Effector memory CD4-positive, alpha-beta T cell (primary cell): ENCODE measurements around the gene PITPNM3.

Source experiments
- DNase-seq, 3 donors: peaks; one replicate each; pipeline ENCODE4 v3.0.0-alpha.2; 2020
- H3K27ac ChIP-seq: 2 replicates; pipeline ENCODE4 v1.7.0; 2013; ENCODE audit warnings: mild to moderate bottlenecking, low read length, moderate library complexity; ENCODE audit not compliant: insufficient read depth, poor library complexity, severe bottlenecking
- H3K27me3 ChIP-seq: replicated peaks from 2 replicates; pipeline ENCODE4 v1.7.0; 2013; ENCODE audit warnings: mild to moderate bottlenecking, low read length; ENCODE audit not compliant: insufficient read depth, control insufficient read depth, poor library complexity, severe bottlenecking
- H3K36me3 ChIP-seq: 2 replicates; pipeline ENCODE4 v1.7.0; 2013; ENCODE audit warnings: mild to moderate bottlenecking, low read length, moderate library complexity; ENCODE audit not compliant: control insufficient read depth, insufficient read depth
- H3K4me1 ChIP-seq: 2 replicates; pipeline ENCODE4 v1.7.0; 2013; ENCODE audit warnings: low read length, mild to moderate bottlenecking; ENCODE audit not compliant: control insufficient read depth, insufficient read depth, poor library complexity, severe bottlenecking
- H3K4me3 ChIP-seq: 2 replicates; pipeline ENCODE4 v1.7.0; 2013; ENCODE audit warnings: low read length, low read depth, mild to moderate bottlenecking; ENCODE audit not compliant: insufficient read depth, poor library complexity, severe bottlenecking
- H3K9me3 ChIP-seq: 2 replicates; pipeline ENCODE4 v1.7.0; 2013; ENCODE audit warnings: mild to moderate bottlenecking, low read length, moderate library complexity; ENCODE audit not compliant: control insufficient read depth

Gene PITPNM3

GRCh38 chr17:6567528-6568183 lies 11.3 kb upstream of the PITPNM3 start:
- no peak overlapping the region for H3K4me3 ChIP-seq
- H3K27me3 ChIP-seq = peaks cover 6% of the 10 kb centered on the region
- H3K9me3 ChIP-seq = no peaks in the 10 kb centered on the region
- no peaks in the 10 kb centered on the region for H3K4me1 ChIP-seq
- no peak for DNase-seq
- H3K36me3 ChIP-seq = no peaks in the 10 kb centered on the region
- H3K27ac ChIP-seq = no peak overlapping the region

- no peaks in the 10 kb centered on the region for H3K36me3 ChIP-seq
- H3K27ac ChIP-seq = no peak overlapping the region
- peaks cover 24% of the 10 kb centered on the region for H3K27me3 ChIP-seq
- H3K4me1 ChIP-seq = peaks cover 3% of the 10 kb centered on the region
- no peak for DNase-seq
- no peaks in the 10 kb centered on the region for H3K9me3 ChIP-seq
- no peak overlapping the region for H3K4me3 ChIP-seq
These were observed 5.1 kb upstream of the PITPNM3 start for GRCh38 chr17:6561446-6561845.

GRCh38 chr17:6560496-6560895 lies 4.1 kb upstream of the PITPNM3 start:
- Histone ChIP-seq H3K4me1 (peaks cover 7% of the 10 kb centered on the region), H3K9me3 (no peaks in the 10 kb centered on the region), H3K27ac (no peak overlapping the region), H3K36me3 (no peaks in the 10 kb centered on the region), H3K4me3 (no peak overlapping the region), H3K27me3 (peaks cover 29% of the 10 kb centered on the region)
- no peak for DNase-seq

- Histone ChIP-seq H3K27ac (no peak overlapping the region), H3K27me3 (peaks cover 34% of the 10 kb centered on the region), H3K9me3 (no peaks in the 10 kb centered on the region), H3K36me3 (no peaks in the 10 kb centered on the region), H3K4me3 (no peak overlapping the region), H3K4me1 (peaks cover 12% of the 10 kb centered on the region)
- DNase-seq = no peak
These were observed 3.4 kb upstream of the PITPNM3 start for GRCh38 chr17:6559753-6560215.

GRCh38 chr17:6558932-6559752 lies 2.8 kb upstream of the PITPNM3 start:
- Histone ChIP-seq H3K27me3 (peaks cover 32% of the 10 kb centered on the region), H3K4me3 (no peak overlapping the region)
- DNase-seq = no peak

GRCh38 chr17:6558276-6558675 lies 1.9 kb upstream of the PITPNM3 start:
- no peak for DNase-seq
- Histone ChIP-seq H3K27me3 (peaks cover 32% of the 10 kb centered on the region), H3K9me3 (no peaks in the 10 kb centered on the region), H3K4me3 (no peak overlapping the region), H3K4me1 (peaks cover 12% of the 10 kb centered on the region), H3K27ac (no peak overlapping the region), H3K36me3 (no peaks in the 10 kb centered on the region)

More at GRCh38 chr17:6558932-6559752, 2.8 kb upstream of the PITPNM3 start:
- no peaks in the 10 kb centered on the region for H3K9me3 ChIP-seq
- H3K36me3 ChIP-seq = no peaks in the 10 kb centered on the region
- H3K4me1 ChIP-seq = peaks cover 12% of the 10 kb centered on the region
- H3K27ac ChIP-seq = no peak overlapping the region

- DNase-seq = no peak
- Histone ChIP-seq H3K9me3 (no peaks in the 10 kb centered on the region), H3K4me1 (peaks cover 12% of the 10 kb centered on the region), H3K4me3 (peak overlapping the region; percentile 4), H3K36me3 (no peaks in the 10 kb centered on the region), H3K27me3 (peaks cover 32% of the 10 kb centered on the region), H3K27ac (no peak overlapping the region)
These were observed 684 bp upstream of the PITPNM3 start for GRCh38 chr17:6557040-6557438.

GRCh38 chr17:6555331-6556120 lies 829 bp downstream of the PITPNM3 start:
- H3K4me1 ChIP-seq = peaks cover 12% of the 10 kb centered on the region
- DNase-seq = no peak
- H3K4me3 ChIP-seq = peak overlapping the region; percentile 45
- H3K27ac ChIP-seq = no peak overlapping the region
- peaks cover 28% of the 10 kb centered on the region for H3K27me3 ChIP-seq
- no peaks in the 10 kb centered on the region for H3K9me3 ChIP-seq
- no peaks in the 10 kb centered on the region for H3K36me3 ChIP-seq

- H3K4me3 ChIP-seq = no peak overlapping the region
These were observed 1.5 kb downstream of the PITPNM3 start for GRCh38 chr17:6554871-6555330.

More at GRCh38 chr17:6554871-6555330, 1.5 kb downstream of the PITPNM3 start:
- no peak for DNase-seq
- peaks cover 12% of the 10 kb centered on the region for H3K4me1 ChIP-seq
- H3K27me3 ChIP-seq = peaks cover 28% of the 10 kb centered on the region
- no peaks in the 10 kb centered on the region for H3K36me3 ChIP-seq
- no peak overlapping the region for H3K27ac ChIP-seq
- H3K9me3 ChIP-seq = no peaks in the 10 kb centered on the region
